ENCODE results near the gene FAAH2.

The FAAH2 gene, protein sequence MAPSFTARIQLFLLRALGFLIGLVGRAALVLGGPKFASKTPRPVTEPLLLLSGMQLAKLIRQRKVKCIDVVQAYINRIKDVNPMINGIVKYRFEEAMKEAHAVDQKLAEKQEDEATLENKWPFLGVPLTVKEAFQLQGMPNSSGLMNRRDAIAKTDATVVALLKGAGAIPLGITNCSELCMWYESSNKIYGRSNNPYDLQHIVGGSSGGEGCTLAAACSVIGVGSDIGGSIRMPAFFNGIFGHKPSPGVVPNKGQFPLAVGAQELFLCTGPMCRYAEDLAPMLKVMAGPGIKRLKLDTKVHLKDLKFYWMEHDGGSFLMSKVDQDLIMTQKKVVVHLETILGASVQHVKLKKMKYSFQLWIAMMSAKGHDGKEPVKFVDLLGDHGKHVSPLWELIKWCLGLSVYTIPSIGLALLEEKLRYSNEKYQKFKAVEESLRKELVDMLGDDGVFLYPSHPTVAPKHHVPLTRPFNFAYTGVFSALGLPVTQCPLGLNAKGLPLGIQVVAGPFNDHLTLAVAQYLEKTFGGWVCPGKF

DNA sequence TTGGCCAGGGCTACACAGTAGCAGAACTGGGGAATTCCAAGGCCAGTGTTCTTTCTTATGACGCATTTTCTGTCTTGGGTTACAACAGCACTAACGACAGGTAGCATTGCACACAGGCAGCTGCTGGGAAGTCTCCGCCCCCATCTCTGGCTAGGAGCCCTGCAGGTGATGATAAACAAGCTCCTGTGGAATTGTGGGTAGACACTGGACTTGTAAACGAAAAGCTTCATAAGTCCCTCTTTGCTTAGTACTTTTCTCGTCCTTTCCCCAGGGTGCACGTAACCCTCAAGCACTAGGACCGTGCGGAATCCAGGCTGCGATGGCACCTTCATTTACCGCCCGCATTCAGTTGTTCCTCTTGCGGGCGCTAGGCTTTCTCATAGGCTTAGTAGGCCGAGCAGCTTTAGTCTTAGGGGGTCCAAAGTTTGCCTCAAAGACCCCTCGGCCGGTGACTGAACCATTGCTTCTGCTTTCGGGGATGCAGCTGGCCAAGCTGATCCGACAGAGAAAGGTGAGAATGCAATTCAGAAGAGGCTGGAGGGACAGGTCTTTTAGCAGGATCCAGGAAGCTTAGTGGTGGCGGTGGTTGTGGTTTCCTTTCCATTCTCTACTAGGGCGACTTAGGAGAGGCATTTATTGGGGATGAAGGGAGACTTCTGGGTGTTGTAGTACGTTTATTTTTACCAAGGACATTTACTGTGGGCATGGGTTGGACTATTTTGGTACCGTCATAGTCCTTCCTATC is at the start of gene FAAH2:
TSS of gene FAAH2 (plus strand) at position 200 of the 745 bp plus-strand sequence. CDS start at position 320, 120 bp downstream.
- H3K27ac ChIP-seq: no peak within 1 kb of the TSS
- TF ChIP-seq, protein P1, sequence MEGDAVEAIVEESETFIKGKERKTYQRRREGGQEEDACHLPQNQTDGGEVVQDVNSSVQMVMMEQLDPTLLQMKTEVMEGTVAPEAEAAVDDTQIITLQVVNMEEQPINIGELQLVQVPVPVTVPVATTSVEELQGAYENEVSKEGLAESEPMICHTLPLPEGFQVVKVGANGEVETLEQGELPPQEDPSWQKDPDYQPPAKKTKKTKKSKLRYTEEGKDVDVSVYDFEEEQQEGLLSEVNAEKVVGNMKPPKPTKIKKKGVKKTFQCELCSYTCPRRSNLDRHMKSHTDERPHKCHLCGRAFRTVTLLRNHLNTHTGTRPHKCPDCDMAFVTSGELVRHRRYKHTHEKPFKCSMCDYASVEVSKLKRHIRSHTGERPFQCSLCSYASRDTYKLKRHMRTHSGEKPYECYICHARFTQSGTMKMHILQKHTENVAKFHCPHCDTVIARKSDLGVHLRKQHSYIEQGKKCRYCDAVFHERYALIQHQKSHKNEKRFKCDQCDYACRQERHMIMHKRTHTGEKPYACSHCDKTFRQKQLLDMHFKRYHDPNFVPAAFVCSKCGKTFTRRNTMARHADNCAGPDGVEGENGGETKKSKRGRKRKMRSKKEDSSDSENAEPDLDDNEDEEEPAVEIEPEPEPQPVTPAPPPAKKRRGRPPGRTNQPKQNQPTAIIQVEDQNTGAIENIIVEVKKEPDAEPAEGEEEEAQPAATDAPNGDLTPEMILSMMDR (conservative IDR thresholded peaks at IDR 0.05; ENCODE audit: low read depth): no peak
- peak; percentile 57 for DNase-seq (ENCODE audit: low spot score)
- POLR2A ChIA-PET (ENCODE audit: low non-redundant PET): interaction anchor here (0.8 kb wide), 1 partner anchor 179 kb away, joined by 3 read pairs; no protein-coding TSS in a partner anchor
- CTCF ChIA-PET: interaction anchor here (0.6 kb wide), 1 partner anchor 57 kb away, joined by 3 read pairs; no protein-coding TSS in a partner anchor

DNA sequence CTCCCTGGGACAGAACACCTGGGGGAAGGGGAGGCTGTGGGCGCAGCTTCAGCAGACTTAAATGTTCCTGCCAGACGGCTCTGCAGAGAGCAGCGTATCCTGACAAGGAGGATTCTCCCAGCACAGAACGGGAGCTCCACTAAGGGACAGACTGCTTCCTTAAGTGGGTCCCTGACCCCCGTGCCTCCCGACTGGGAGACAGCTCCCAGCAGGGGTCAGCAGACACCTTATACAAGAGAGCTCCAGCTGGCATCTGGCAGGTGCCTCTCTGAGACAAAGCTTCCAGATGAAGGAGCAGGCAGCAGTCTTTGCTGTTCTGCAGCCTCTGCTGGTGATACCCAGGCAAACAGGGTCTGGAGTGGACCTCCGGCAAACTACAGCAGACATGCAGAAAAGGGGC is 44.5 kb upstream of the FAAH2 start:
- no peak for DNase-seq (ENCODE audit: low spot score)
- CTCF ChIA-PET: no interaction called here

DNA sequence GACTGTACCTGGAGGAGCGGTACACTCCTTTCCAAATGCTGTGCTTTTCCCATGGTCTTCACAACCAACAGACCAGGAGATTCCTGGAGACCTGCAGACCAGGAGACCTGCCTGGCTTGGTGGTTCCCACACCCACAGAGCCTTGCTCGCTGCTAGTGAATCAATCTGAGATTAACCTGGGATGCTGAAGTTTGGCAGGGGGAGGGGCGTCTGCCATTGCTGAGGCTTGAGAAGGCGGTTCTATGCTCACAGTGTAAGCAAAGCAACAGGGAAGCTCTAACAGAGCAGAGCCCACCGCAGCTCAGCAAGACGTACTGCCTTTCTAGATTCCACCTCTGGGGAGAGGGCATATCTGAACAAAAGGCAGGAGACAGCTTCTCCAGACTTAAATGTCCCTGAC is 34.5 kb upstream of the FAAH2 start:
- DNase-seq (ENCODE audit: low spot score): no peak
- POLR2A ChIA-PET (ENCODE audit: low non-redundant PET): no interaction called here
- TF ChIP-seq, protein P1 (conservative IDR thresholded peaks at IDR 0.05; ENCODE audit: low read depth): no peak
- H3K27ac ChIP-seq: no peak overlapping the region
- CTCF ChIA-PET: no interaction called here

More for the DNA sequence above, 44.5 kb upstream of the FAAH2 start:
- TF ChIP-seq, protein P1 (conservative IDR thresholded peaks at IDR 0.05; ENCODE audit: low read depth): no peak
- POLR2A ChIA-PET (ENCODE audit: low non-redundant PET): no interaction called here
- H3K27ac ChIP-seq: no peak overlapping the region

DNA sequence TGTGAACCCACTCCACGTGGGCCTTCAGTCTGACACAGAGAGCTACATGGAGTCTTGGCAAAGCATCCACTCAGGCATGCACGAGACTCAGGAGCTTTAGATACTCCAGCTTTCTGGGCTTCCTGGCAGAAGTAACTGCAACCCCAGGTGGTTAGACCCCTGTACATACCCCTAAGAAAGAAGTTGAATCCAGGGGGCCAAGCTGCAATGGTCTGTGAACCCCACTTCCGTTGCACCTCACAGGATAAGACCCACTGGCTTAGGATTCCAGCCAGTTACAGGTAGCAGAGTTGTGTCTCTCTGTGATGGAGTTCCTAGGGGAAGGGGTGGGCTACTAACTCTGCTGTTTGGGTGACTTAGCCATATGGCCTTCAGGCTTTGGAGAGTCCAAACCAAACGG is 21.4 kb upstream of the FAAH2 start:
- DNase-seq (ENCODE audit: low spot score): no peak
- CTCF ChIA-PET: no interaction called here

DNA sequence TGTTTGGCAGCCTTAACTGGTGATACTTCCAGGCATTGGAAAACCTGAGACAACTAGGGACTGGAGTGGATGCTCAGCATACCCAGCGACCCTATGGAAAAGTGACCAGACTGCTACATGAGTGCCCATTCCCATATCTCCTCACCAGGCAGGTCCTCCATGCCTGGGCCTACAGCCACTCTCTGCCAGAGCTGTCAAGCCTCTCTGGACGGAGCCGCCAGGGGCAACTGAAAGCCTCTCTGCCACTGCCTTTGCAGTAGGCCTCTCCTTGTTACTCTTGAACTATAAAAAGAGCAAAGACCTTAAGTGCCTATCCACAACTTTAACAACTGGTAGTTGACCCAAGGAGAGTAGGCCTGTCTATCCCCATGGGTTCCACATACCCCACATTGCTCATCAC is 20.2 kb upstream of the FAAH2 start:
- POLR2A ChIA-PET (ENCODE audit: low non-redundant PET): no interaction called here
- TF ChIP-seq, protein P1 (conservative IDR thresholded peaks at IDR 0.05; ENCODE audit: low read depth): no peak
- CTCF ChIA-PET: no interaction called here
- H3K27ac ChIP-seq: no peak overlapping the region
- DNase-seq (ENCODE audit: low spot score): no peak

More for the DNA sequence above, 21.4 kb upstream of the FAAH2 start:
- no peak overlapping the region for H3K27ac ChIP-seq
- POLR2A ChIA-PET (ENCODE audit: low non-redundant PET): no interaction called here
- TF ChIP-seq, protein P1 (conservative IDR thresholded peaks at IDR 0.05; ENCODE audit: low read depth): no peak

DNA sequence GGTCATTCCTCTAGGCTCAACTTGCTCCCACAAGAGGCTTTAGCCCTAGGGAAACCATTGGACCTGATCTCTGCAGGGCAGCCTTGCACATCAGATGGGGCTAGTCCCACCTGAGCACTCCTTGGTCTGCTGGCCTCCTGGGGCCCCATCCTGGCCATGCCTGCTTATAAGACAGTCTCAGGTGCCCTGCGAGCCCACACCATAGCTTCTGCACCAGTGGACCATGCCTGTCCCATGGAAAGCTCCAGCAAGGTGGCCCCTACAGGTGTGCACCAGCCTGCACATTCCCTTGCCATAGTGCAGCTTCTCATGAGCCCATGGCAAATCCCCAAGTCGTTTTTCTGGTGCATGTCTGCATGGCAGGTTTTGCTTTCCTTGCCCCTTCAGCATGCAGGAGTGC is 19.6 kb upstream of the FAAH2 start:
- ChIA-PET POLR2A (ENCODE audit: low non-redundant PET) (no interaction called here), CTCF (no interaction called here)
- H3K27ac ChIP-seq: no peak overlapping the region
- TF ChIP-seq, protein P1 (conservative IDR thresholded peaks at IDR 0.05; ENCODE audit: low read depth): no peak
- DNase-seq (ENCODE audit: low spot score): no peak
